IMR-90 (cell line): Measurements from ENCODE around the gene ELOVL5. TPM values are rescaled to one million over a fixed set of nuclear protein-coding genes. Genes with fewer than 3 reads are reported as not detected.

Experiments used
- ATAC-seq: fragments of 200-7000 bp; cut with Tn5 transposase; 2 replicates; pipeline ENCODE4 v1.9.1; 2020; ENCODE audit warnings: low read depth, mild to moderate bottlenecking, moderate library complexity
- BruUV-seq: library from RNA; stranded (reverse); fragments of 400-500 nt; replicated peaks from 2 replicates; lab custom pipeline; 2021; lab: Mats Ljungman, UMichigan
- CTCF ChIA-PET: fragments of 300-600 bp; formaldehyde crosslinking; extraction: SDS; loops from one replicate; lab custom pipeline; 2021; ENCODE audit warnings: antibody characterized with exemption; lab: Yijun Ruan, JAX
- POLR2A ChIA-PET: fragments of 300-600 bp; sonication (Branson Sonifier 250); formaldehyde crosslinking; loops from one replicate; lab custom pipeline; 2022; ENCODE audit warnings: antibody characterized with exemption; ENCODE audit not compliant: unreplicated experiment; lab: Charles Lee
- DNase-seq: peaks from one replicate; pipeline ENCODE4 v3.0.0; 2013
- H2AFZ ChIP-seq: replicated peaks from 2 replicates; pipeline ENCODE3; 2013; ENCODE audit warnings: low read length, mild to moderate bottlenecking; ENCODE audit not compliant: poor library complexity
- H2AK5ac ChIP-seq: 2 replicates; pipeline ENCODE4 v1.6.1; 2013; ENCODE audit warnings: low read depth, low read length, inconsistent platforms
- H2AK9ac ChIP-seq: replicated peaks from 2 replicates; pipeline ENCODE3; 2013; ENCODE audit warnings: mild to moderate bottlenecking, low read depth, low read length, moderate library complexity; ENCODE audit not compliant: poor library complexity
- H2BK120ac ChIP-seq: 2 replicates; pipeline ENCODE4 v1.6.1; 2013; ENCODE audit warnings: low read depth, low read length, inconsistent platforms
- H2BK15ac ChIP-seq: 3 replicates; pipeline ENCODE4 v1.6.1; 2013; ENCODE audit warnings: low read depth, low read length, inconsistent platforms
- H2BK20ac ChIP-seq: 2 replicates; pipeline ENCODE4 v1.6.1; 2013; ENCODE audit warnings: low read depth, mild to moderate bottlenecking, inconsistent platforms, low read length, moderate library complexity
- H2BK5ac ChIP-seq: 2 replicates; pipeline ENCODE4 v1.6.1; 2013; ENCODE audit warnings: mild to moderate bottlenecking, low read depth, low read length, inconsistent platforms; ENCODE audit not compliant: poor library complexity, severe bottlenecking
- H3K14ac ChIP-seq: replicated peaks from 2 replicates; pipeline ENCODE4 v1.6.1; 2013; ENCODE audit warnings: low read depth, low read length, inconsistent platforms
- H3K18ac ChIP-seq: 2 replicates; pipeline ENCODE4 v1.6.1; 2013; ENCODE audit warnings: low read depth, low read length, control low read depth
- H3K23ac ChIP-seq: 2 replicates; pipeline ENCODE4 v1.6.1; 2013; ENCODE audit warnings: low read depth, low read length, inconsistent platforms
- H3K27ac ChIP-seq: 2 replicates; pipeline ENCODE4 v1.5.1; 2013; ENCODE audit warnings: mild to moderate bottlenecking, control low read depth, low read length; ENCODE audit not compliant: insufficient read depth
- H3K27me3 ChIP-seq: 2 replicates; pipeline ENCODE4 v1.6.1; 2013; ENCODE audit warnings: low read length; ENCODE audit not compliant: control insufficient read depth, insufficient read depth
- H3K36me3 ChIP-seq: 2 replicates; pipeline ENCODE4 v1.6.1; 2013; ENCODE audit warnings: low read length, mixed read lengths; ENCODE audit not compliant: control insufficient read depth, insufficient read depth
- H3K4ac ChIP-seq: 2 replicates; pipeline ENCODE4 v1.6.1; 2013; ENCODE audit warnings: low read depth, low read length, inconsistent platforms
- H3K4me1 ChIP-seq: 2 replicates; pipeline ENCODE4 v1.6.1; 2013; ENCODE audit warnings: low read length, mixed read lengths; ENCODE audit not compliant: control insufficient read depth, insufficient read depth
- H3K4me2 ChIP-seq: 2 replicates; pipeline ENCODE4 v1.6.1; 2013; ENCODE audit warnings: low read depth, mild to moderate bottlenecking, control low read depth, low read length, moderate library complexity
- H3K4me3 ChIP-seq: 2 replicates; pipeline ENCODE4 v1.5.1; 2013; ENCODE audit warnings: low read depth, mild to moderate bottlenecking, control low read depth, low read length, moderate library complexity; ENCODE audit not compliant: insufficient read depth
- H3K56ac ChIP-seq: 2 replicates; pipeline ENCODE4 v1.6.1; 2013; ENCODE audit warnings: low read length, inconsistent platforms; ENCODE audit not compliant: insufficient read depth; ENCODE audit errors: extremely low read depth
- H3K79me1 ChIP-seq, 2 experiments: 2 replicates each; pipeline ENCODE4 v1.6.1; 2013; ENCODE audit warnings: low read length in 2 of 2, inconsistent platforms in 1 of 2, low read depth in 1 of 2
- H3K9ac ChIP-seq: 2 replicates; pipeline ENCODE4 v1.6.1; 2013; ENCODE audit warnings: low read depth, low read length, control low read depth
- H3K9me1 ChIP-seq: 2 replicates; pipeline ENCODE4 v1.6.1; 2013; ENCODE audit warnings: low read length, inconsistent platforms; ENCODE audit not compliant: insufficient read depth
- H3K9me3 ChIP-seq: 2 replicates; pipeline ENCODE4 v1.6.1; 2013; ENCODE audit warnings: low read length; ENCODE audit not compliant: control insufficient read depth, insufficient read depth
- H4K20me1 ChIP-seq: 2 replicates; pipeline ENCODE4 v1.6.1; 2013; ENCODE audit warnings: low read length, inconsistent platforms; ENCODE audit not compliant: insufficient read depth
- H4K5ac ChIP-seq: 2 replicates; pipeline ENCODE4 v1.6.1; 2013; ENCODE audit warnings: mild to moderate bottlenecking, low read depth, low read length, control low read depth
- H4K8ac ChIP-seq, 2 experiments: 2 replicates each; pipeline ENCODE4 v1.6.1; 2013; ENCODE audit warnings: low read depth in 2 of 2, low read length in 2 of 2, control low read depth in 1 of 2, inconsistent platforms in 1 of 2
- H4K91ac ChIP-seq: 2 replicates; pipeline ENCODE4 v1.6.1; 2013; ENCODE audit warnings: low read depth, low read length, inconsistent platforms; ENCODE audit not compliant: insufficient read depth
- BHLHE40 ChIP-seq: fragments of 150-350 bp; IDR thresholded peaks from 2 replicates; pipeline ENCODE4 v1.6.1; 2016; ENCODE audit warnings: mild to moderate bottlenecking, low read depth, low read length
- CHD1 ChIP-seq: IDR thresholded peaks from 2 replicates; pipeline ENCODE4 v1.6.1; 2012; ENCODE audit warnings: low read depth, low read length, improper control_type of control experiment
- ELK1 ChIP-seq: fragments of 150-350 bp; IDR thresholded peaks from 2 replicates; pipeline ENCODE4 v1.6.1; 2016; ENCODE audit warnings: low read depth, mild to moderate bottlenecking, low read length, moderate library complexity, borderline replicate concordance
- MXI1 ChIP-seq: IDR thresholded peaks from 2 replicates; pipeline ENCODE4 v1.6.1; 2012; ENCODE audit warnings: low read depth, mild to moderate bottlenecking, low read length, moderate library complexity, borderline replicate concordance
- WGBS, 2 experiments: methylation state at CpG; one replicate each; pipeline versions ENCODE4 v1.1.5 to v1.1.7; 2013; ENCODE audit warnings: missing lambda C conversion rate in 2 of 2; ENCODE audit not compliant: insufficient read length in 1 of 2; ENCODE audit errors: extremely low coverage in 2 of 2; 5-methylcytosine and 5-hydroxymethylcytosine counted together
- dilution Hi-C: fragments of 300-500 bp; cut with HindIII; formaldehyde crosslinking; loops from one replicate; pipeline ENCODE4 v1.14.3; 2018; ENCODE audit warnings: low sequenced_read_pairs; ENCODE audit not compliant: unreplicated experiment
- in situ Hi-C: fragments of 300-500 bp; cut with MboI; formaldehyde crosslinking; loops from 3 replicates; pipeline ENCODE4 v1.14.3; 2019; ENCODE audit warnings: low sequenced_read_pairs, inconsistent platforms, mixed read lengths
- intact Hi-C: fragments of 100-400 bp; cut with micrococcal nuclease; formaldehyde crosslinking; loops from 2 replicates; pipeline ENCODE4 v1.10.0; 2022
- polyA plus RNA-seq, 3 experiments: library from polyadenylated mRNA; depleted of rRNA; stranded (reverse); fragments of >200 nt; gene quantifications; 2 replicates each; pipeline ENCODE4 v1.2.3, GENCODE V29; 2012; ENCODE audit warnings: low replicate concordance in 1 of 3
- total RNA-seq: library from RNA; depleted of rRNA; stranded (reverse); fragments of >200 nt; gene quantifications from 2 replicates; pipeline ENCODE4 v1.2.3, GENCODE V29; 2012

The ELOVL5 gene
- total and polyA plus RNA-seq, 2 of the 4 experiments (the other 2 are of a cell fraction) = 32.1 to 42.3 TPM

- H3K9ac ChIP-seq = no peak overlapping the region
- DNase-seq = no peak
- no peak overlapping the region for H2AFZ ChIP-seq
These were observed 66.0 kb downstream of the ELOVL5 start for GRCh38 chr6:53282741-53283140.

More at GRCh38 chr6:53282741-53283140, 66.0 kb downstream of the ELOVL5 start:
- in situ Hi-C loops (no loop called here), intact Hi-C loops (loop anchor here (10.0 kb wide), 1 partner anchor 152 kb away; no protein-coding TSS in a partner anchor), dilution Hi-C loops (no loop called here)
- Histone ChIP-seq H2AK5ac (no peak overlapping the region), H3K79me1 (peaks cover 37 to 61% of the 10 kb centered on the region in 2 experiments), H3K4me3 (no peak overlapping the region), H2AK9ac (no peak overlapping the region), H3K4me2 (no peak overlapping the region), H3K9me1 (peaks cover 9% of the 10 kb centered on the region; the same call in 1 of the 2 replicates), H3K18ac (no peak overlapping the region), H2BK20ac (no peak overlapping the region), H3K4me1 (no peaks in the 10 kb centered on the region; the same call in 1 of the 2 replicates), H3K27ac (no peak overlapping the region), H3K36me3 (peaks cover 11% of the 10 kb centered on the region), H2BK5ac (no peak overlapping the region), H3K9me3 (no peaks in the 10 kb centered on the region), H4K8ac (no peak overlapping the region), H4K20me1 (peaks cover under 1% of the 10 kb centered on the region; the same call in 1 of the 2 replicates), H3K27me3 (no peaks in the 10 kb centered on the region), H4K5ac (no peak overlapping the region), H2BK15ac (no peak overlapping the region), H2BK120ac (no peak overlapping the region), H3K23ac (no peak overlapping the region), H3K56ac (no peak overlapping the region), H3K4ac (no peak overlapping the region), H3K14ac (no peak overlapping the region), H4K91ac (no peak overlapping the region)
- ChIA-PET POLR2A (no interaction called here), CTCF (no interaction called here)
- TF ChIP-seq BHLHE40 (no peak), MXI1 (no peak), CHD1 (no peak), ELK1 (no peak)
- no CpG with 5 or more reads among the region's 2 CpGs for WGBS, 2 experiments
- no TSS peak for BruUV-seq
- no peak for ATAC-seq
